K562 (cell line): ENCODE results near the gene PCDHB14. TPM values are rescaled to one million over a fixed set of nuclear protein-coding genes. Genes with fewer than 3 reads are reported as not detected.
A peak's percentile ranks its signal among the peaks of the same experiment; 100 is the strongest.
"Not testable (repeated sequence)": the region's sequence is repeated elsewhere in the genome, so short reads cannot be mapped to it uniquely, and the experiment has no call there.

Source experiments
- ATAC-seq: fragments of 200-7000 bp; cut with Tn5 transposase; 3 replicates; pipeline ENCODE4 v1.9.1; 2020; ENCODE audit warnings: moderate library complexity
- BruUV-seq: library from RNA; stranded (reverse); fragments of 400-500 nt; replicated peaks from 2 replicates; lab custom pipeline; 2021; lab: Mats Ljungman, UMichigan
- CTCF ChIA-PET: fragments of 300-600 bp; formaldehyde crosslinking; extraction: SDS; loops from one replicate; lab custom pipeline; 2021; ENCODE audit warnings: low intra/inter-chr PET ratio; lab: Yijun Ruan, JAX
- POLR2A ChIA-PET: fragments of 300-600, 350-650 bp; sonication (Branson Sonifier 250); formaldehyde crosslinking; extraction: SDS; loops from one replicate; lab custom pipeline; 2021; ENCODE audit warnings: antibody characterized with exemption, inconsistent platforms; lab: Yijun Ruan, JAX
- DNase-seq, 4 experiments: peaks; one replicate each; pipeline versions ENCODE4 v3.0.0 to v3.0.0-alpha.2; 2011 to 2018; ENCODE audit warnings: low spot score in 3 of 4, mixed read lengths in 3 of 4; ENCODE audit errors: extremely low read depth in 1 of 4
- FAIRE-seq: peaks from 2 replicates; lab custom pipeline; 2011; peaks lifted over from hg19 to GRCh38; lab: Jason Lieb, UNC
- H2AFZ ChIP-seq: 2 replicates; pipeline ENCODE4 v1.6.0; 2011; ENCODE audit warnings: low read depth, low read length, control low read depth, inconsistent platforms
- H3K27ac ChIP-seq: fragments of 200-600 bp; 3 replicates; pipeline ENCODE4 v1.8.0; 2011; ENCODE audit warnings: low read depth, mild to moderate bottlenecking, control low read depth, inconsistent platforms, low read length, moderate library complexity, mixed read lengths; ENCODE audit errors: extremely low read depth
- H3K27me3 ChIP-seq, 2 experiments: fragments of 300-600 bp in 1 of 2; 2 replicates in 1 of 2; 3 replicates in 1 of 2; pipeline versions ENCODE4 v1.6.0 to v1.8.0; 2011; ENCODE audit warnings: inconsistent platforms in 2 of 2, low read length in 2 of 2, mild to moderate bottlenecking in 1 of 2, mixed read lengths in 1 of 2, moderate library complexity in 1 of 2; ENCODE audit not compliant: control insufficient read depth in 2 of 2, insufficient read depth in 2 of 2
- H3K36me3 ChIP-seq: fragments of 300-600 bp; 3 replicates; pipeline ENCODE4 v1.8.0; 2011; ENCODE audit warnings: mild to moderate bottlenecking, low read length, inconsistent platforms; ENCODE audit not compliant: control insufficient read depth, insufficient read depth
- H3K4me1 ChIP-seq, 2 experiments: fragments of 200-600 bp in 1 of 2; replicated peaks in 1 of 2; 2 replicates in 1 of 2; 3 replicates in 1 of 2; pipeline versions ENCODE4 v1.5.1 to v1.8.0; 2011; ENCODE audit warnings: inconsistent platforms in 2 of 2, low read length in 2 of 2, mild to moderate bottlenecking in 1 of 2, mixed read lengths in 1 of 2, moderate library complexity in 1 of 2; ENCODE audit not compliant: control insufficient read depth in 2 of 2, insufficient read depth in 2 of 2
- H3K4me2 ChIP-seq: 2 replicates; pipeline ENCODE4 v1.6.1; 2011; ENCODE audit warnings: low read length, control low read depth, inconsistent platforms, mixed read lengths; ENCODE audit not compliant: insufficient read depth
- H3K4me3 ChIP-seq: fragments of 200-600 bp; sonication (generic), shearing (Covaris generic); 2 replicates; pipeline ENCODE4 v1.5.1; 2016; ENCODE audit warnings: control low read depth, inconsistent platforms
- H3K79me2 ChIP-seq: fragments of 200-600 bp; 3 replicates; pipeline ENCODE4 v1.8.0; 2011; ENCODE audit warnings: low read length, inconsistent platforms; ENCODE audit not compliant: control insufficient read depth, insufficient read depth
- H3K9ac ChIP-seq, 2 experiments: 2 replicates each; pipeline versions ENCODE4 v1.6.0 to v1.6.1; 2011; ENCODE audit warnings: low read depth in 2 of 2, low read length in 2 of 2, control low read depth in 1 of 2, inconsistent platforms in 1 of 2, mild to moderate bottlenecking in 1 of 2, mixed read lengths in 1 of 2; ENCODE audit not compliant: insufficient read depth in 1 of 2
- H3K9me1 ChIP-seq: one replicate; pipeline ENCODE4 v1.6.0; 2011; ENCODE audit warnings: inconsistent platforms, mild to moderate bottlenecking, low read length, moderate library complexity; ENCODE audit not compliant: control insufficient read depth, insufficient read depth
- H3K9me3 ChIP-seq: replicated peaks from 2 replicates; pipeline ENCODE4 v1.5.1; 2011; ENCODE audit warnings: low read depth, low read length, inconsistent platforms; ENCODE audit not compliant: control insufficient read depth, insufficient read depth
- H4K20me1 ChIP-seq: replicated peaks from 2 replicates; pipeline ENCODE4 v1.6.1; 2011; ENCODE audit warnings: low read length, inconsistent platforms, mixed read lengths; ENCODE audit not compliant: control insufficient read depth, insufficient read depth
- RAD21 ChIP-seq, 2 experiments: fragments of 250-450 bp in 1 of 2; fragments of 450-650 bp in 1 of 2; sonication (Bioruptor Pico) in 1 of 2; formaldehyde crosslinking in 1 of 2; IDR thresholded peaks in 1 of 2; conservative IDR thresholded peaks in 1 of 2; 2 replicates each; pipeline versions ENCODE4 v1.4.0 to v1.8.0; 2020 to 2022; ENCODE audit warnings: mild to moderate bottlenecking in 2 of 2, moderate library complexity in 1 of 2
- ZNF644 ChIP-seq: fragments of 200-800 bp; sonication (Bioruptor generic); IDR thresholded peaks from 2 replicates; pipeline ENCODE4 v1.6.1; 2016; ENCODE audit warnings: low read depth, missing genetic modification characterization, missing compliant biosample characterization
- WGBS: fragments of 100-300 bp; shearing (Covaris generic); methylation state at CpG from one replicate; pipeline ENCODE4 v1.1.6; 2016; ENCODE audit warnings: low coverage, mixed read lengths; ENCODE audit not compliant: insufficient coverage; ENCODE audit errors: missing lambda C conversion rate; 5-methylcytosine and 5-hydroxymethylcytosine counted together
- in situ Hi-C: fragments of 300-500 bp; cut with MboI; formaldehyde crosslinking; loops from 4 replicates; pipeline ENCODE4 v1.15.0; 2018; ENCODE audit warnings: inconsistent platforms, mixed read lengths
- intact Hi-C: fragments of 100-400 bp; cut with micrococcal nuclease; formaldehyde crosslinking; loops from 2 replicates; pipeline ENCODE4 v1.14.2; 2022
- polyA plus RNA-seq, 8 experiments: library from polyadenylated mRNA; depleted of rRNA in 4 of 8; stranded (reverse) in 5 of 8; unstranded in 3 of 8; fragments of >200 nt; fragmentation: Nextera tagmentation in 2 of 8; fragmentation: Illumina TruSeq in 1 of 8; extraction: Ambion mirVana in 2 of 8; extraction: Trizol in 1 of 8; gene quantifications; 2 replicates each; pipeline versions ENCODE4 v1.2.1 to v1.2.3, GENCODE V29; 2011 to 2014; ENCODE audit warnings: inconsistent platforms in 1 of 8, missing spikeins in 1 of 8
- total RNA-seq, 7 experiments: library from RNA; depleted of rRNA in 6 of 7; stranded (reverse); fragments of >200 nt in 6 of 7; fragmentation: Illumina TruSeq in 2 of 7; extraction: Trizol in 2 of 7; gene quantifications; 2 replicates each; pipeline versions ENCODE4 v1.2.1 to v1.2.3, GENCODE V29; 2011 to 2021; ENCODE audit warnings: low replicate concordance in 1 of 7
- TF ChIP-seq, protein P1 (sequence below), 3 experiments: IDR thresholded peaks in 2 of 3; conservative IDR thresholded peaks in 1 of 3; 2 replicates each; pipeline ENCODE4 v1.5.1; 2011 to 2012; ENCODE audit warnings: low read length in 3 of 3, mild to moderate bottlenecking in 3 of 3, control low read depth in 2 of 3, improper control_type of control experiment in 1 of 3, inconsistent platforms in 1 of 3, low read depth in 1 of 3, mixed read lengths in 1 of 3, moderate library complexity in 1 of 3; ENCODE audit not compliant: insufficient read depth in 2 of 3

The PCDHB14 gene
- total and polyA plus RNA-seq, 9 of the 15 experiments (the other 6 are each of a cell fraction or from before 2014, with no cell fraction given), result not detected

DNA sequence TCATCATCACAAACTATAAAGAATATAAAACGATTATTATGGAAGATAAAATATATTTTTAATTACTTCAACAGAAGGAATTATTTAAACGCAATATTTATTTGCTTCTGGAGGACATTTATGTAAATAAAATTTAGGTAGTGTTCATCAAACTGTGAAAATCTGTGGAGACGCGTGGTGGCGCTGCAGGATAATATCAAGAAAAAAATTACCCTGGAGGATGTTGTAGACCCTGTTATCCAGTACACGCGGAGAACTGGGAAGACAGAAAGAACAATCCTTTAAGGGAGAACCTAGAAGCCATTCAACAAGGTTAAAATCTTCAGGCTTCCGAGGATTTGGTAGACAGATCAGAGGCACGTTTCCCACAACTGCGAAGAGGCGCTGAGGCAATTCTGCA lies 14.7 kb upstream of the PCDHB14 start, which contains the start of gene PCDHB12:
Gene PCDHB12 (plus strand): TSS at position 242 of the 400 bp plus-strand sequence. CDS start 189 bp downstream, outside the sequence.
- Histone ChIP-seq H3K27ac (no peak within 1 kb of the TSS), H3K9me3 (no peaks in the 10 kb centered on the region), H4K20me1 (no peaks in the 10 kb centered on the region), H3K4me3 (no peak within 1 kb of the TSS), H3K9me1 (no peaks in the 10 kb centered on the region), H3K4me1 (no peaks in the 10 kb centered on the region), H3K27me3 (no peaks in the 10 kb centered on the region; a peak in 1 of 5 replicates), H3K9ac (no peak within 1 kb of the TSS), H2AFZ (no peak within 1 kb of the TSS), H3K4me2 (no peak within 1 kb of the TSS), H3K36me3 (no peaks in the 10 kb centered on the region), H3K79me2 (no peaks in the 10 kb centered on the region)
- 0% methylated on average over 11 of the region's 11 CpGs for WGBS
- in situ Hi-C loops, result loop anchor here (25.0 kb wide), 1 partner anchor 929 kb away; no protein-coding TSS in a partner anchor
- TF ChIP-seq, protein P1, sequence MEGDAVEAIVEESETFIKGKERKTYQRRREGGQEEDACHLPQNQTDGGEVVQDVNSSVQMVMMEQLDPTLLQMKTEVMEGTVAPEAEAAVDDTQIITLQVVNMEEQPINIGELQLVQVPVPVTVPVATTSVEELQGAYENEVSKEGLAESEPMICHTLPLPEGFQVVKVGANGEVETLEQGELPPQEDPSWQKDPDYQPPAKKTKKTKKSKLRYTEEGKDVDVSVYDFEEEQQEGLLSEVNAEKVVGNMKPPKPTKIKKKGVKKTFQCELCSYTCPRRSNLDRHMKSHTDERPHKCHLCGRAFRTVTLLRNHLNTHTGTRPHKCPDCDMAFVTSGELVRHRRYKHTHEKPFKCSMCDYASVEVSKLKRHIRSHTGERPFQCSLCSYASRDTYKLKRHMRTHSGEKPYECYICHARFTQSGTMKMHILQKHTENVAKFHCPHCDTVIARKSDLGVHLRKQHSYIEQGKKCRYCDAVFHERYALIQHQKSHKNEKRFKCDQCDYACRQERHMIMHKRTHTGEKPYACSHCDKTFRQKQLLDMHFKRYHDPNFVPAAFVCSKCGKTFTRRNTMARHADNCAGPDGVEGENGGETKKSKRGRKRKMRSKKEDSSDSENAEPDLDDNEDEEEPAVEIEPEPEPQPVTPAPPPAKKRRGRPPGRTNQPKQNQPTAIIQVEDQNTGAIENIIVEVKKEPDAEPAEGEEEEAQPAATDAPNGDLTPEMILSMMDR (IDR thresholded peaks at IDR 0.05 in 2 of 3, conservative IDR thresholded peaks at IDR 0.05 in 1 of 3; ENCODE audit: insufficient read depth in 2 of 3, low read depth in 1 of 3, low read length in 3 of 3), result peak; percentile 39 to 52 (median 43); a peak in 5 of 6 replicates
- TF ChIP-seq ZNF644 (tag), result no peak
- TF ChIP-seq RAD21 (CRISPR knock-in tag; conservative IDR thresholded peaks at IDR 0.05 in 1 of 2, IDR thresholded peaks at IDR 0.05 in 1 of 2), result peak in 1 of 2 experiments; percentile 21; a peak in 1 of 4 replicates
- no TSS peak for BruUV-seq
- intact Hi-C loops, result no loop called here
- ATAC-seq (no peak), DNase-seq (peak in 2 of 4 experiments; percentile 7 to 8), FAIRE-seq (no peak)
- POLR2A ChIA-PET, result no interaction called here
- CTCF ChIA-PET, result no interaction called here

DNA sequence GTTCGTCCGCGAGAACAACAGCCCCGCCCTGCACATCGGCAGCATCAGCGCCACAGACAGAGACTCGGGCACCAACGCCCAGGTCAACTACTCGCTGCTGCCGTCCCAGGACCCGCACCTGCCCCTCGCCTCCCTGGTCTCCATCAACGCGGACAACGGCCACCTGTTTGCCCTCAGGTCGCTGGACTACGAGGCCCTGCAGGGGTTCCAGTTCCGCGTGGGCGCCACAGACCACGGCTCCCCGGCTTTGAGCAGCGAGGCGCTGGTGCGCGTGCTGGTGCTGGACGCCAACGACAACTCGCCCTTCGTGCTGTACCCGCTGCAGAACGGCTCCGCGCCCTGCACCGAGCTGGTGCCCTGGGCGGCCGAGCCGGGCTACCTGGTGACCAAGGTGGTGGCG lies 12.9 kb upstream of the PCDHB14 start:
- H2AFZ ChIP-seq, ATAC-seq, DNase-seq, H3K4me2 ChIP-seq, H3K4me1 ChIP-seq, H4K20me1 ChIP-seq, FAIRE-seq, BruUV-seq, H3K27me3 ChIP-seq, H3K9me1 ChIP-seq, H3K9ac ChIP-seq, H3K27ac ChIP-seq, H3K9me3 ChIP-seq, H3K4me3 ChIP-seq, H3K36me3 ChIP-seq, H3K79me2 ChIP-seq, CTCF ChIA-PET, POLR2A ChIA-PET: not testable (repeated sequence)
- in situ Hi-C loops (loop anchor here (25.0 kb wide), 1 partner anchor 927 kb away; no protein-coding TSS in a partner anchor), intact Hi-C loops (loop anchor here (10.0 kb wide), 1 partner anchor 115 kb away; the partner anchor contains the start of gene TAF7)
- WGBS, result 11% methylated on average over 23 of the region's 39 CpGs

DNA sequence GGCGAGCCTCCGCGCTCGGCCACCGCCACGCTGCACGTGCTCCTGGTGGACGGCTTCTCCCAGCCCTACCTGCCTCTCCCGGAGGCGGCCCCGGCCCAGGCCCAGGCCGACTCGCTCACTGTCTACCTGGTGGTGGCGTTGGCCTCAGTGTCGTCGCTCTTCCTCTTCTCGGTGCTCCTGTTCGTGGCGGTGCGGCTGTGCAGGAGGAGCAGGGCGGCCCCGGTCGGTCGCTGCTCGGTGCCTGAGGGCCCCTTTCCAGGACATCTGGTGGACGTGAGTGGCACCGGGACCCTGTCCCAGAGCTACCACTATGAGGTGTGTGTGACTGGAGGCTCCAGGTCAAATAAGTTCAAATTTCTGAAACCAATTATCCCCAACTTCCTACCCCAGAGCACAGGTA lies 12.3 kb upstream of the PCDHB14 start:
- in situ Hi-C loops (loop anchor here (25.0 kb wide), 1 partner anchor 926 kb away; no protein-coding TSS in a partner anchor), intact Hi-C loops (loop anchor here (10.0 kb wide), 1 partner anchor 114 kb away; the partner anchor contains the start of gene TAF7)
- H3K27ac ChIP-seq, H3K9ac ChIP-seq, H3K9me3 ChIP-seq, H3K79me2 ChIP-seq, H3K27me3 ChIP-seq, H4K20me1 ChIP-seq, FAIRE-seq, H3K4me2 ChIP-seq, H3K4me1 ChIP-seq, DNase-seq, H3K4me3 ChIP-seq, H3K36me3 ChIP-seq, BruUV-seq, H2AFZ ChIP-seq, ATAC-seq, H3K9me1 ChIP-seq, POLR2A ChIA-PET: not testable (repeated sequence)
- CTCF ChIA-PET, result interaction anchor here (0.6 to 1.1 kb wide), 2 partner anchors 113 to 314 kb away, joined by 4 to 6 read pairs; no protein-coding TSS in a partner anchor
- WGBS, result 3% methylated on average over 13 of the region's 27 CpGs
